Measurements from ENCODE around the gene SERHL2.

- no peak for TF ChIP-seq POLR2A (IDR thresholded peaks at IDR 0.05)
- no peak for TF ChIP-seq CTCF (IDR thresholded peaks at IDR 0.05)
These were observed 33.9 kb downstream of the SERHL2 start for GRCh38 chr22:42587588-42588175.

Measured in tibial nerve (tissue), 3 donors.